H54 (cell line): ENCODE data around the gene GSC2.

Experiments used
- DNase-seq: peaks from one replicate; pipeline ENCODE4 v3.0.0; 2011; ENCODE audit warnings: low spot score, mixed read lengths; ENCODE audit not compliant: insufficient read length
- FAIRE-seq: peaks from 3 replicates; lab custom pipeline; 2011; peaks lifted over from hg19 to GRCh38; lab: Jason Lieb, UNC
- POLR2A ChIP-seq: IDR thresholded peaks from 2 replicates; pipeline ENCODE4 v1.6.1; 2011; ENCODE audit warnings: low read depth, mild to moderate bottlenecking, low read length

GSC2 gene

GRCh38 chr22:19149991-19150390 lies at the start of gene GSC2:
GSC2 (minus strand) TSS chr22:19150292; CDS start chr22:19150283, 9 bp downstream.
- TF ChIP-seq POLR2A: no peak
- FAIRE-seq (no peak), DNase-seq (no peak)

DNA sequence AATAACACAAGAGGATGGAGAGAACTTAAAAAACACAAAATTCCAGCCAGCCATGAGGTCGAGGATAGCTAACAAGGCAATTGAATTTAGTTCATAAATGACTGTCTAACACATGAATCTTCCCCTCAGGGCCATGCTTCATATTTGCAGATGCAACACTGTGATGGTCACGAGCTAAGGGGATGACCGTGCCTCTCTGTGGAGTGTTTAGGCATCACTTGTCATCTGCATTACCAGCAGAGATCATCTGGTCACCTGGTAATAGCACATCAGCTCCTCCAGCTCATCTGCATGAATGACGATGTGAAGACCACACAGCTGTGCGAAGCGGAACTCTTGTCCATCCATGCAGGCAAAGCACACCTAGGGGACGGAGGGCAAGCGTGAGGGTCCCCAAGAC lies 49.4 kb upstream of the GSC2 start:
- FAIRE-seq: no peak
- TF ChIP-seq POLR2A: no peak
- no peak for DNase-seq

DNA sequence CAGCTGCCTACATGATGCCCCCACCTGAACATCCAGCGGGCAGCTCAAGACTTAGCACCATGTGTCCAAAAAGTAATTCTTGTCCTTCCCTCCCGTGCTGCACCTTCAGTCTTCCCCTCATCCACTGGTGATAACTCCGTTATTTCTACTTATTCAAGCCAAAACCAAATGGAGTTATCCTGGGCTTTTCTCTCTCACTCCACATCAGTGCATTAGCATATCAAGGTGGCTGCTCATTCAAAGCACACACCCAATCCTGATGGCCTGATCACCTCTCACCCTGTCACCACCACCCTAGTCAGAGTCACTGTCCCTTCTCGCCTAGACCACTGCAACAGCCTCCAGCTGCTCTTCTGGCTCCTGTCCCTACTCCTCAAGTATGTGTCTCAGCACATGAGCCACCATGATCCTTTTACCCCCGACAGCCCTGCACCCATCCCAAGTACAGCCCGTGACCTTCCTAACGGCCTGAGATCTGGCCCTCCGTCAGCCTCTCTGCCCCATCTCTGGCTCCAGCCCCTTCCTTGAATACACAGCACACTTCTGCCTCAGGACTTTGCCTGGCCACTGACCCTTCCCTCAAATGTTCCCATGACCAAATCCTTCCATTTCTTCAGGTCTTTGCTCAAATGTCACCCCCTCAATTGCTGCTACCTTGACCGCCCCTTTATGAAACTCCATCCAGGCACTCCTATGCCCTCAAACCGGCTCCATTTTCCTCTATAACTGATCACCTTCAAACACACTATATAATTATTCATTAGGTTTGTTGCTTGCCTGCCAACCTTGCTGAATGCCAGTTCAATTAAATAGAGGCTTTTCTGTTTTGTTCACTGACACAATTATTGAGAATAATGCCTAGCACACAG lies 48.1 kb upstream of the GSC2 start:
- no peak for DNase-seq
- FAIRE-seq: no peak
- TF ChIP-seq POLR2A: no peak

GRCh38 chr22:19196841-19197612 lies 46.9 kb upstream of the GSC2 start:
- no peak for FAIRE-seq
- DNase-seq: no peak

GRCh38 chr22:19195796-19196731 lies 46.0 kb upstream of the GSC2 start:
- DNase-seq (no peak), FAIRE-seq (no peak)
- no peak for TF ChIP-seq POLR2A

More at GRCh38 chr22:19196841-19197612, 46.9 kb upstream of the GSC2 start:
- no peak for TF ChIP-seq POLR2A

- FAIRE-seq (no peak), DNase-seq (no peak)
Measured at GRCh38 chr22:19194766-19195536, 44.9 kb upstream of the GSC2 start.

GRCh38 chr22:19193879-19194278 lies 43.8 kb upstream of the GSC2 start:
- DNase-seq (no peak), FAIRE-seq (no peak)
- TF ChIP-seq POLR2A: no peak

More at GRCh38 chr22:19194766-19195536, 44.9 kb upstream of the GSC2 start:
- no peak for TF ChIP-seq POLR2A

- no peak for TF ChIP-seq POLR2A
- FAIRE-seq: no peak
Measured at GRCh38 chr22:19187716-19188563, 37.8 kb upstream of the GSC2 start.

GRCh38 chr22:19184276-19184997 lies 34.3 kb upstream of the GSC2 start:
- FAIRE-seq (no peak), DNase-seq (no peak)
- no peak for TF ChIP-seq POLR2A

More at GRCh38 chr22:19187716-19188563, 37.8 kb upstream of the GSC2 start:
- DNase-seq: no peak

DNA sequence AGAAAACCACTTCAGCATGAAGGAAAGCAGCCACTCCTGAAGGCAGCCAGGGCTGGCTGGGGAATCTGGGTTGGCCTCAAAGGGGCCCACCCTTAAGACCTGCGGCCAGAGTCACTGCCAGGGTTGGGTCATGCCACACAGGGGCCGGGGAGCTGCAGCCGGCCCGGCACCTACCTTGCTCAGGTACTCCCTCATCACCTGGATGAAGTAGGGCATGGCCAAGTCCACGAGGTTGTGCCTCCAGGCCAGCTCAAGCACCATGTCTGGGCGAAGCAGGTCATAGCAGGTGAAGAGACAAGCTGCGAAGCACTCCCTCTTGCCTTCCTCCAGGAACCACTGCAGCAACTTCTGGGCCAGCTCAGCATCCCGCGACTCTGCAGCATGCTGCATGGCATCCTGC lies 33.1 kb upstream of the GSC2 start:
- FAIRE-seq (no peak), DNase-seq (no peak)
- TF ChIP-seq POLR2A: no peak

GRCh38 chr22:19182472-19183157 lies 32.5 kb upstream of the GSC2 start:
- FAIRE-seq: no peak
- TF ChIP-seq POLR2A: no peak
- no peak for DNase-seq
